Inferior parietal cortex (tissue), 1 donor: ENCODE data around the gene GARS1.
"Not testable (repeated sequence)": the region's sequence is repeated elsewhere in the genome, so short reads cannot be mapped to it uniquely, and the experiment has no call there.

Experiments used
- DNase-seq: peaks from one replicate; pipeline ENCODE4 v3.0.0-alpha.2; 2016; ENCODE audit errors: extremely low spot score

The GARS1 gene

GRCh38 chr7:30618961-30619360, 24.3 kb downstream of the GARS1 start:
- no peak for DNase-seq

DNA sequence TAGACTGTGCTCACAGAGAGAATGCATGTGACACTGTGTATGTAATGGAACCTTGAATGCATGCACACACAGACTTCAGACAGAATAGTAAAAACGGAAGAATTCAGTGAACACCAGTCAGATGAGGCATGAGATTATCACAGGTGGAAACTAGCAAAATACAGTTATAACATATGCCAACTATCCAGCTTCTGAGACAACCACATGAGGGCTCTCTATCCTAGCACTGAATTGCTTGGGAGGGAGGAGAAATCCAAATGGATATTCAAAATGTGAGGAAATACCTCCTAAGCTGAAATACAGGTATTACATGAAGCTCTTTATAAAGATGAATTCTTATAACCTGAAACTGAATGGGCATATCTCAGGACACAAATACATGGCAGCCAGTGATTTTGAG, 30.6 kb downstream of the GARS1 start:
- peak; percentile 25 for DNase-seq

DNA sequence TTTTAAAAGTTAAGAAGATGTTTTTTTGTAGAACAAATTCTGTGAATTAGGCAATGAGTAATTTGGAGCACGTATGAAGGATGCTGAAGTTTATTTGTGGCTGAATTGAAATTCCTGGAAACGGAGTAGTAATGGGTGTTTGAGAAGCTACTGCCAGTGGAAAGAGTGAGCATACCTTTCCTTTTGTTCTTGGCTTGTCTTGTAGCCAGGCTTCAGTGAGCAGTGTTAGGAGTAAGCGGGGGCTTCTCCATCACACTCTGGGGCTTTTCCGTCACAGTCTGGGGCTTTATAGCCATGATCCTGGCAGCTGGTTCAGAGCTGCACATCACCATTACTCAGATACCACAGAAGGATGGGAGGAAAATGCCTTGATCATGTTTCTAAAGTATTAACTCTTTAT, 32.3 kb downstream of the GARS1 start:
- no peak for DNase-seq

DNA sequence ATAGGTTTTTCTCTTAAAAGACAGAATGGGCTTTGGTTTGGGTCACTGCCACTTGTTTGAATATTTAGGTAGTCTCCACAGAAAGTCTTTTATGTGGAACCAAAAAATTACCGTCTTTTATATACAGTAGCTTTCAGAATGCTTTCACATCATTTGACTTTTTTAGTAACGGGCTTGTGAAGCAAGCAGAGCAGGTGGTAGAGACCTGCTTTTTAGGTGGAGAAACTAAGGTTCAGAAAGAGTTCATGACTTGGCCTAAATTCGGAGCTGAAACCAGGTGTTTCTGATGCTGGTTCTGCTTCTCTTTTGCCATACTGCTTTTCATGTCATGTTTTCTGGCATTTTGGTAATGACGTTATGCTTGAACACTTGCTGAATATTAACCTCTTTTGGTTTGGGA, 36.3 kb downstream of the GARS1 start:
- DNase-seq = no peak

GRCh38 chr7:30633223-30633622, 38.5 kb downstream of the GARS1 start:
- no peak for DNase-seq

DNA sequence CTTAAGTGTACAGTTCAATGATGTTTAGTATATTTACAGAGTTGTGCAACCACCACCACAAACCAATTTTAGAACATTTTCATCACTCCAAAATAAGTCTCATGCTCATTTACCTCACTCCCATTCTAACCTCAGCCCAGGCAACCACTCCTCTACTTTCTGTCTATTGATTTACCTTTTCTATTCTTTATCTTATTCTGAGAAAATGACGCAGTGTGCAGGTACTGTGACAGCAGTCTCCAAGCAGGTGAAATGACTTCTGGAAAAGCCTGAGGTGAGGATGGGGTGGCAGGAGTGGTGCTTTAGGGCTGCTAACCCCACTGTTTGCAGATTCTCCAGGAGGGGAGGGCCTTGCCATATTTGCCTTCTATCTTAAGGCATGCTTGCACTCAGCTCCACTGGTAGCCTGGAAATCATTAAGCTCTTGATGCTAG, 39.5 kb downstream of the GARS1 start:
- no peak for DNase-seq

GRCh38 chr7:30634634-30635201, 40.0 kb downstream of the GARS1 start:
- DNase-seq = no peak

DNA sequence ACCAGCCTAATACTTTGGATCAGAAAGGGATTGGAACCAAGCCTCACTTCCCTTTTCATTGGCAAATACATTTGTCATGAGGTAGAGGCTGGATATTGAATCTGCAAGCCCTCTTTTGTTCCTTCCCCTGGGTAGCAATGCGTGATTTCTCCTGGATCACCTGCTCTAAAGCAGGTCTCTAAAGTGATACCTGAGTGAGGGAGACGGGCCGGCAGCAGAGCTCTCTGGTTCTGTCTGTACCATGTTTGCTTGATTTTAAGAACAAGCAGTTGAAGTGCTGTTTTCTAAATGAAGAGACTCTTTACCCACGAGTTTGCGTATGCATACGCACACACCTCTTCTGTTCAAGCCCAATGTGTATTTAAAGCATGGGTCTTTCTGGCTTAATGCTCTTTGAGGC, 41.1 kb downstream of the GARS1 start:
- DNase-seq = no peak

GRCh38 chr7:30642322-30642721, 47.6 kb downstream of the GARS1 start:
- not testable (repeated sequence) for DNase-seq

DNA sequence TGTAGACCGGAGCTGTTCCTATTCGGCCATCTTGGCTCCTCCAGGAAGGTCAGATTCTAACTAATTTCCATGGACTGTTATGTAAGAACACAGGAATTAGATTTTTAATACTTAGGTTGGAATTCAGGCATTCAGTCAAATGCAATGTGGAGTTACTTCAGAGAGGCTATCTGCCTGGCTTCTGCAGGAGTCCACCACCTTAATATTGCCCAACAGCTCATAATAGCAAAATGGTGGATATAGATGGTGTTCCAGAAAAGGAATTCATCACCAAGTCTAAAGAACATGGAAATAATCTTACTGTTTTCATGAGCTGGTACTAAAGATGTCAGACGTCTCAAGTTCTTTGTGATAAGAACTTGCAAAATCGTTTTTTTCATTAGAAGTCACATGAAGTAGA, 48.1 kb downstream of the GARS1 start:
- no peak for DNase-seq

GRCh38 chr7:30644286-30644955, 49.7 kb downstream of the GARS1 start:
- DNase-seq = no peak

DNA sequence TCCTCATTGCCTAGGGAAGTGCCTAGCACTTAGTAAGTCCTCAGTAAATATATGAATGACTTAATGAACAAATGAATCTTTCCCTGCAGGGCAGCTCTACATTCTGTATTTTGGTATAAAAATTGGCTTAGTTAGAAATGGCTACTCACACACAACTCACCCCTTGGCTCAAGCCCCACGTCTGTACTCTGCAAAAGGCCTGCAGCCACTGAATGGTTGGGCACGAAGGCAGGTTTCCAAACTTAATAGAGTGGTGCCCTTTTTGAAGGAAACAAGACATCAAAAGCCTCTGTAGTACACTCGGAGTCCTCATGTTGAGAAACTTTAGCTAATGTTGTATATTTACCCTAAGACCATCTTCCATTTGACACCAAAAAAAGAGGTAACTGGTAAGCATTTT, 51.0 kb downstream of the GARS1 start:
- no peak for DNase-seq

GRCh38 chr7:30646154-30646553, 51.5 kb downstream of the GARS1 start:
- no peak for DNase-seq

DNA sequence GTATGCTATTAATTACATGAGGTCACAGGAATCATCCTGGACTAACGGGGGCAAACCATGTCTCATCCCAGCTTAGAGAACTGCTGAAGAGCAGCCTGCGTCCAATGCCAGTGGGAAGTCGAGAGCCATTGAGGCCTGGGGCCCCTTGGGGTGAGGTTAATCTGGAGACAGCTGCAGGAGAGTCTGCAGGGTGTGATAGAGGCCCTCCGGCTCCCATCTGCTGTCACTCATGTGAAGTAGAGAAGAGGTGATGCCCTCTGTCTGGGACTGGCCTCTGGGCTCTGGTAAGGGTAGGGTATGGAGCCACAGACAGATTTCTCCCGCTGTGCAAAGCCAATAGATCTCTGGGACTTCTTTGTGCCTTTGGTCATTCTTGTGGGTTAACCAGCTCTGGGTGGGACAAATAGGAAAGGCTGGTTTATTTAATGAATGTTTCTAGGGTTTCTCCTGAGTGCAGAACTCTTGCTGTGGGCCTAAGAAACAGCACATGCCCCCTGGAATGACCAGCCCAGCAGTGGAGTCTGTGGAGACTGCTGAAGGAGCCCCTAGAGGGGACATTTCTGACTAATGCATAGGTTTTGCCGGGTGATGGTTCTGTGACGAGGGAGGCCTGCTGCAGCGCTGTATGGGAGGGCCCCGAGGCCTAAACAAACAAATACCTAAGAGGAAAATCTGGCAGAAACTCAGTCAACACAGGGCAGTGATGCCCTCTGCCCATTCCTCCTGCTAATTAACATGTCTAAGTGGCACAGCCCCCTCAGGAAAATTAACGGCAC, 53.1 kb downstream of the GARS1 start:
- DNase-seq = no peak

GRCh38 chr7:30648744-30649540, 54.3 kb downstream of the GARS1 start:
- DNase-seq = no peak

DNA sequence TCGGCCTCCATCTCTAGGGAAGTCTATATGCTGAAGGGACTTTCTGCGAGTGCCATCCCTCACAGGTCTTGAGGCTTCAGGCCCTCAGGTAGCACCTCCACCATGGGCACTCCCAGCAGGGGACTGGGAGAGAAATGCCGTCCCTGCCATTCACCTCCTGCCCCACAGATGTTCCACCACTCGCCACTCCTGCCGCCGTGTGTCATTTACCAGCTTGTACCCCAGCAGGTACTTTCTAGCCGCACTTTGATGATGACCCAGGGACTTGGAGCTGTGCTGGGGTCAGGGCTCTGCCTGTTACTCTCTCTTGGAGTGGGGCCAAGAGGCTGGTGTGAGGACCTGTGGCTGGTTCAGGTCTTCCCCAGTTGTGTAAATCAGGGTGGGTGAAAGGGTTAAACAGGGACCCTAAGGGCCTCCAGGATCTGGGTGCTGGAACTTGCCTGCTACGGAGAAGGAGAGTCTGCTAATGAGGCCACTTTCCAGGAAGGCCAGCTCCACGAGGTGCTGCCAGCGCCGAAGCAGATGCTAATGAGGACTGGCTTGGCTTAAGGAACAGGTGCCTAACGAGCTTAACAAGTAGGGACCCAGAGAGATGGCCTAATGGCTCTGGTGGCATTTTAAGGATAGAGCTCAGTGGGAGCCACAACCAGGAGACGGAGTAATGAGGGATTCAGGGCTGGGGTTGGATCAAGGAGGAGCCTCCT, 55.2 kb downstream of the GARS1 start:
- DNase-seq = no peak

DNA sequence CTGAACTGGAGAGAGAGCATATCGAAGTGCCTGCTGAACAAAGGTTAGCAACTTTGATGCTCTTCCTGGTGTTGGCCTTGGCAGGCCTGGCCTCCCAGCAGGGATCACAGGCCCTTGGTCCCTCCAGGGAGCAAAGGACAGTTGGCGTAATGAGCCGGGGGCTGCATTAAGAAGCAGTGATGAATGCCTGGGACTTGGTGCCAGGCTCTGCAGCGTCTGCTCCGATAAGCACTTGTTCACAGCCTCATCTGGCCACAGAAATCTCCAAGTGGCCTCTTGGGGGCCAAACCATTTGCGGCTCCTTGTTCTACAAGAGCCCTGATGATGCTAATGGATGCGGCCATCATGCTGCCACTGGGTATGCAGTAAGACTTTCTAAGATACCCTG, 55.7 kb downstream of the GARS1 start:
- no peak for DNase-seq

DNA sequence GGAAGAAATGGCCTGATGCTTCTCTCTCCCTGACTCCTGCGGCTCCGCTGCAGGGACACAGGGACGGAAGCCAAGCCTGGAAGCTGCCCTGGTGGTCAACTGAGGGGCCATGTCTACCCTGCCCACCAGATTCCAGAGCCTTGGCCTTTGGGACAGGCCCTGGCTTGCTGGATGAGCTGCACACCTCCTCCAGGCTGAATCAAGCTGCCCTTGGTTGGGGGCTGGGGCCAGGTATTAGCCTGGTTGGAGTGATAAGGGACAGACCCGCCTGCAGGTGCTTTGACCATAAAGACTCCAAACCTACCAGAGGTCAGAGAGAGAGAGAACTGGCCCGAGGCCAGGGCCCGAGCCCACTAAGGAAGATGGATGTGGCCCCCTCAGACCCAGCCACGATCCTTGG, 57.5 kb downstream of the GARS1 start:
- no peak for DNase-seq

DNA sequence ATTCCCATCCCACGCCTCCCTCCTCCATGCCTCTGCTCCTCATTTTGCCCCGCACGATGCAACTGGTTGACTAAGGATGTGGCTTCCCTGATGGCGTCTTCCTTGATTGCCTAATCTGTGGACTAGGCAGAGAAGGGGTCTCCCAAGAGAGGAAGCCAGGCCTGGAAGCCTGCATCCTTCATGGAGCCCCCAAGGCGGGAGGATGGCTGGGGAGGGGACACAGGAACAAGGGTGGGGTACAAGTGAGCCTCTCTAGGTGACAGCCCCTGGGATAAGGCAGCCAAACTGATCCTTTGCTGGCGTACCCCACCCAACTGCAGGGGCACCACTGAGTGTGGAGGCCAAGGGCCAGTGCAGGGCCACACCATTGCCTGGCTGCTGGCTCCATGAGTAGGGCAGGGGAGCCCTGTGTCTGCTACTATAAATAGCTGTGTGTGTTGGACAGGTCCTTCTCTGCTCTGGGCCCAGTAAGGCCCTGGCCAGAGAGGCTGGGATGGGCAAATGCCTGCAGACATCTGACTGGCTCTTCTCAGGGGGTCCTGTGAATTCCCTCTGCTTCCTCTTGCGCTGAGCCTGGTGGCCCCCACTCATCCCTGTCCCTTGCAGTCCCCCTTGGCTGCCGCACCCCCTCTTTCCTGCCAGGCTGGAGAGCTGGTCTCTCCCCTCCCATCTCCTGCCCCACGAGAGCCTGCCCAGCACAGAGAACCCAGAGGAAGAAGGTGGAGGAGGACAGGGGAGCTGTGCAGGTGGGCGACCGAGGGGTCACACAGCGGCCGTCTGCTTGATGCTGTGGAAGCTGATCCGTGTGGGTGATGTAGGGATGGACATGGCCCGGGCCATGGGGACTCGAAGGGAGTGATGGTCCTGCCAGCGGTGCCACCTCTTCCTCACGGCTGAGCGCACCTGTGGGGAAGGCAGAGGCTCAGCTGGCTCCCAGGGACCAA, 58.3 kb downstream of the GARS1 start:
- no peak for DNase-seq

DNA sequence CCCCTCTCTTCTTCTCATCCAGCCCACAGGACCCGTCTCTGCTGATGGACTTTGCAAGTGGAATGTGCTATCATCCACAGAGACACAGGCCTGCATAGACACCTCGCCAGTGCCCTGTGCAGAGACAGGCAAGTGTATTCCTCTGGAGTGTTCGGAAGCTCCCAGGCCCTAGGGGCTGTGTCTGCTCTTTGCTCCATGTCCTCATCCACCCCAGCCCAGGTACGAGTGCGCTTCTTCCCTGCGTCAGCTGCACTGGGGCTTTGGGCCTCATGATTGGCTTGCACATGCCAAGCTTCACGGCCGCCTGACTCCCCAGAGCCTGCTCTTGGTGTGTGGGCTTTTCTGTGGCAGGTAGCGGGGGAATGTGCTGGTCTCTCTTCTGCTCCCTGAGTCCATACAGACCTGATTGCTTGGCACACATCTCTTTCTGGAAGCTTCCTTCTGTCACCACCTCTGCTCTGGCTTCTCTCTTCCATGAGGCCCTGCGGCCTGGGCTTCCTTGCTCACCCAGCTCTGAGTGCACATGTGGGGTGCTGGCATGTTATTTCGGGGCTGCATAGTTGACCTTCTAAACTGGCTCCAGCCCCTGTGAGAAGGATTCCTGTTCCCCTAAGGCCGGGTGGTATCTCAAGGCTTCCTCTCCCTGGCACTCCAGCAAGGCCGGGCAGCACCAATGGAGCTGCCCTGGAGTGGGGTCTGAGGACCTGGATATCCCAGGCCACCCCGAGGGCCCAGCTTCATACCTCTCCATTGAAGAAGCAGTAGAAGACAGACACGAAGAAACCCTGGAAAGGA, 59.8 kb downstream of the GARS1 start:
- DNase-seq = no peak
